GM21737 (cell line): ENCODE measurements around the gene IFT80.
A peak's percentile ranks its signal among the peaks of the same experiment; 100 is the strongest.

Source experiments
- ATAC-seq: cut with Tn5 transposase; IDR thresholded peaks from one replicate; pipeline ENCODE4 v1.9.1; 2021; ENCODE audit warnings: mild to moderate bottlenecking, moderate library complexity; ENCODE audit not compliant: unreplicated experiment

Gene IFT80

GRCh38 chr3:160401291-160402095 lies 2.5 kb upstream of the IFT80 start:
- no peak for ATAC-seq

- ATAC-seq: peak; percentile 13
These were observed 1.7 kb upstream of the IFT80 start for GRCh38 chr3:160400702-160401150.

GRCh38 chr3:160400030-160400701 lies 1.1 kb upstream of the IFT80 start:
- ATAC-seq: peak; percentile 10

- peak; percentile 19 for ATAC-seq
These were observed 253 bp downstream of the IFT80 start for GRCh38 chr3:160398820-160399124.

GRCh38 chr3:160395297-160395696 lies 3.7 kb downstream of the IFT80 start:
- ATAC-seq: no peak

GRCh38 chr3:160394009-160394392 lies 5.0 kb downstream of the IFT80 start:
- ATAC-seq: no peak

GRCh38 chr3:160393346-160394008 lies 5.5 kb downstream of the IFT80 start:
- no peak for ATAC-seq

GRCh38 chr3:160392798-160393197 lies 6.2 kb downstream of the IFT80 start:
- no peak for ATAC-seq

- no peak for ATAC-seq
These were observed 8.4 kb downstream of the IFT80 start for GRCh38 chr3:160390565-160391138.

- no peak for ATAC-seq
These were observed 14.2 kb downstream of the IFT80 start for GRCh38 chr3:160384639-160385318.

- no peak for ATAC-seq
These were observed 17.6 kb downstream of the IFT80 start for GRCh38 chr3:160381470-160381869.

- no peak for ATAC-seq
These were observed 19.3 kb downstream of the IFT80 start for GRCh38 chr3:160379628-160380214.

GRCh38 chr3:160378331-160379109 lies 20.5 kb downstream of the IFT80 start:
- no peak for ATAC-seq

GRCh38 chr3:160376681-160377080 lies 22.3 kb downstream of the IFT80 start:
- ATAC-seq: no peak

GRCh38 chr3:160374925-160375324 lies 24.1 kb downstream of the IFT80 start:
- ATAC-seq: no peak

GRCh38 chr3:160374472-160374871 lies 24.6 kb downstream of the IFT80 start:
- no peak for ATAC-seq

- ATAC-seq: no peak
These were observed 25.4 kb downstream of the IFT80 start for GRCh38 chr3:160373655-160374054.

GRCh38 chr3:160372780-160373179 lies 26.2 kb downstream of the IFT80 start:
- no peak for ATAC-seq

- ATAC-seq: no peak
These were observed 27.8 kb downstream of the IFT80 start for GRCh38 chr3:160370987-160371857.
